HepG2 (cell line): Measurements from ENCODE around the gene PSMC4. TPM values are rescaled to one million over a fixed set of nuclear protein-coding genes. Genes with fewer than 3 reads are reported as not detected.

ENCODE experiments used
- ATAC-seq: fragments of 200-7000 bp; cut with Tn5 transposase; 3 replicates; pipeline ENCODE4 v1.9.1; 2020; ENCODE audit warnings: mild to moderate bottlenecking, moderate library complexity
- BruUV-seq: library from RNA; stranded (reverse); fragments of 400-500 nt; replicated peaks from 2 replicates; lab custom pipeline; 2021; lab: Mats Ljungman, UMichigan
- CTCF ChIA-PET: fragments of 300-600 bp; formaldehyde crosslinking; extraction: SDS; loops from one replicate; lab custom pipeline; 2021; ENCODE audit warnings: low total read pairs, inconsistent platforms, low intra/inter-chr PET ratio; lab: Yijun Ruan, JAX
- POLR2A ChIA-PET: fragments of 350-600 bp; sonication (Branson Sonifier 250); formaldehyde crosslinking; loops from one replicate; lab custom pipeline; 2020; ENCODE audit warnings: antibody characterized with exemption, inconsistent platforms; lab: Yijun Ruan, JAX
- DNase-seq: peaks from one replicate; pipeline ENCODE4 v3.0.0-alpha.2; 2015; ENCODE audit warnings: low spot score
- FAIRE-seq: peaks from 3 replicates; lab custom pipeline; 2011; peaks lifted over from hg19 to GRCh38; lab: Jason Lieb, UNC
- H2AFZ ChIP-seq: one replicate; pipeline ENCODE4 v1.6.1; 2011; ENCODE audit warnings: low read length, inconsistent platforms
- H3K27ac ChIP-seq: fragments of 300-600 bp; 3 replicates; pipeline ENCODE4 v1.8.0; 2011; ENCODE audit warnings: mixed run types, mild to moderate bottlenecking, mixed read lengths, low read length, inconsistent platforms; ENCODE audit not compliant: insufficient read depth; ENCODE audit errors: extremely low read length
- H3K27me3 ChIP-seq, 2 experiments: fragments of 200-600 bp in 1 of 2; 2 replicates in 1 of 2; 3 replicates in 1 of 2; pipeline versions ENCODE4 v1.6.0 to v1.8.0; 2011; ENCODE audit warnings: low read length in 2 of 2, mild to moderate bottlenecking in 2 of 2, moderate library complexity in 2 of 2, inconsistent platforms in 1 of 2; ENCODE audit not compliant: insufficient read depth in 2 of 2, control insufficient read depth in 1 of 2
- H3K36me3 ChIP-seq, 2 experiments: fragments of 200-600 bp in 1 of 2; replicated peaks in 1 of 2; 2 replicates in 1 of 2; 3 replicates in 1 of 2; pipeline versions ENCODE4 v1.5.1 to v1.8.0; 2011; ENCODE audit warnings: low read length in 2 of 2, inconsistent platforms in 1 of 2; ENCODE audit not compliant: insufficient read depth in 2 of 2, control insufficient read depth in 1 of 2
- H3K4me1 ChIP-seq: 2 replicates; pipeline ENCODE4 v1.5.1; 2012; ENCODE audit warnings: low read length, inconsistent platforms; ENCODE audit not compliant: insufficient read depth
- H3K4me2 ChIP-seq: 2 replicates; pipeline ENCODE4 v1.6.0; 2011; ENCODE audit warnings: low read depth, low read length, inconsistent platforms
- H3K4me3 ChIP-seq, 3 experiments: fragments of 200-600 bp in 1 of 3; sonication (generic), shearing (Covaris generic) in 1 of 3; replicated peaks in 1 of 3; 2 replicates each; pipeline ENCODE4 v1.5.1; 2011 to 2016; ENCODE audit warnings: low read length in 3 of 3, inconsistent platforms in 2 of 3, low read depth in 2 of 3, mild to moderate bottlenecking in 2 of 3, control low read depth in 1 of 3, mixed read lengths in 1 of 3; ENCODE audit not compliant: insufficient read depth in 1 of 3
- H3K79me2 ChIP-seq: one replicate; pipeline ENCODE4 v1.6.1; 2011; ENCODE audit warnings: low read length, inconsistent platforms; ENCODE audit not compliant: insufficient read depth
- H3K9ac ChIP-seq: 2 replicates; pipeline ENCODE4 v1.6.0; 2011; ENCODE audit warnings: mild to moderate bottlenecking, low read depth, low read length, inconsistent platforms; ENCODE audit not compliant: insufficient read depth
- H3K9me3 ChIP-seq: 2 replicates; pipeline ENCODE4 v1.5.1; 2012; ENCODE audit warnings: mild to moderate bottlenecking, low read length
- H4K20me1 ChIP-seq: 2 replicates; pipeline ENCODE4 v1.6.0; 2011; ENCODE audit warnings: inconsistent platforms, mild to moderate bottlenecking, low read length, moderate library complexity; ENCODE audit not compliant: insufficient read depth
- EED ChIP-seq: sonication (generic); formaldehyde crosslinking; IDR thresholded peaks from 2 replicates; pipeline ENCODE4 v1.5.0; 2020; ENCODE audit warnings: mild to moderate bottlenecking, missing genetic modification reagents
- ELK4 ChIP-seq: sonication (generic); formaldehyde crosslinking; IDR thresholded peaks from 2 replicates; pipeline ENCODE4 v1.9.0; 2021; ENCODE audit warnings: missing genetic modification reagents, borderline replicate concordance
- MAF1 ChIP-seq: sonication (generic); formaldehyde crosslinking; IDR thresholded peaks from 2 replicates; pipeline ENCODE4 v1.5.0; 2020; ENCODE audit warnings: missing genetic modification reagents, borderline replicate concordance
- MEIS1 ChIP-seq: sonication (generic); formaldehyde crosslinking; IDR thresholded peaks from 2 replicates; pipeline ENCODE4 v1.9.0; 2021; ENCODE audit warnings: mild to moderate bottlenecking, missing genetic modification reagents, moderate library complexity, borderline replicate concordance
- RARG ChIP-seq: sonication (generic); formaldehyde crosslinking; IDR thresholded peaks from 2 replicates; pipeline ENCODE4 v1.4.0; 2020; ENCODE audit warnings: low read depth, mild to moderate bottlenecking, missing genetic modification reagents
- SOX5 ChIP-seq: IDR thresholded peaks from 2 replicates; pipeline ENCODE4 v1.6.1; 2016; ENCODE audit warnings: borderline replicate concordance
- SP2 ChIP-seq: sonication (generic); formaldehyde crosslinking; IDR thresholded peaks from 2 replicates; pipeline ENCODE4 v1.5.1; 2020; ENCODE audit warnings: mild to moderate bottlenecking, missing genetic modification reagents
- SRF ChIP-seq: IDR thresholded peaks from 2 replicates; pipeline ENCODE4 v1.6.1; 2011; ENCODE audit warnings: mild to moderate bottlenecking, low read depth, low read length, moderate library complexity
- ZC3H13 ChIP-seq: sonication (generic); formaldehyde crosslinking; IDR thresholded peaks from 2 replicates; pipeline ENCODE4 v1.8.1; 2023; ENCODE audit warnings: mild to moderate bottlenecking, missing genetic modification reagents, moderate library complexity
- ZFP36L1 ChIP-seq: sonication (generic); formaldehyde crosslinking; IDR thresholded peaks from 2 replicates; pipeline ENCODE4 v1.8.0; 2022; ENCODE audit warnings: mild to moderate bottlenecking, missing genetic modification reagents, moderate library complexity
- ZMYM3 ChIP-seq: sonication (generic); formaldehyde crosslinking; IDR thresholded peaks from 2 replicates; pipeline ENCODE4 v1.5.1; 2020; ENCODE audit warnings: mild to moderate bottlenecking, missing genetic modification reagents
- ZNF180 ChIP-seq: sonication (generic); formaldehyde crosslinking; IDR thresholded peaks from 2 replicates; pipeline ENCODE4 v1.4.0; 2020; ENCODE audit warnings: low read depth, missing genetic modification reagents, borderline replicate concordance
- ZNF317 ChIP-seq: sonication (generic); formaldehyde crosslinking; IDR thresholded peaks from 2 replicates; pipeline ENCODE4 v1.5.0; 2020; ENCODE audit warnings: mild to moderate bottlenecking, missing genetic modification reagents
- ZNF496 ChIP-seq: sonication (generic); formaldehyde crosslinking; IDR thresholded peaks from 2 replicates; pipeline ENCODE4 v1.8.1; 2023; ENCODE audit warnings: mild to moderate bottlenecking, moderate library complexity, missing genetic modification reagents; ENCODE audit not compliant: insufficient replicate concordance
- ZNF816 ChIP-seq: sonication (generic); formaldehyde crosslinking; IDR thresholded peaks from 2 replicates; pipeline ENCODE4 v1.8.0; 2022; ENCODE audit warnings: missing genetic modification reagents, mild to moderate bottlenecking, borderline replicate concordance
- ZNF850 ChIP-seq: sonication (generic); formaldehyde crosslinking; conservative IDR thresholded peaks from 2 replicates; pipeline ENCODE4 v1.9.0; 2021; ENCODE audit warnings: mild to moderate bottlenecking, missing genetic modification reagents
- WGBS: methylation state at CpG from one replicate; pipeline ENCODE4 v1.1.6; 2017; ENCODE audit warnings: low lambda C conversion rate; 5-methylcytosine and 5-hydroxymethylcytosine counted together
- in situ Hi-C: cut with HindIII; loops from 2 replicates; pipeline ENCODE4 v1.10.0; 2017; ENCODE audit warnings: low pct_unique_long_range_greater_than_20kb; ENCODE audit not compliant: extremely low pct_ligation_motif_present
- intact Hi-C: fragments of 100-400 bp; cut with micrococcal nuclease; formaldehyde crosslinking; loops from one replicate; pipeline ENCODE4 v1.10.0; 2022; ENCODE audit not compliant: unreplicated experiment
- polyA plus RNA-seq, 8 experiments: library from polyadenylated mRNA; depleted of rRNA in 3 of 8; stranded (reverse) in 7 of 8; unstranded in 1 of 8; fragments of >200 nt; fragmentation: Illumina TruSeq in 4 of 8; extraction: Trizol in 4 of 8; gene quantifications; 2 replicates each; pipeline versions ENCODE4 v1.2.1 to v1.2.3, GENCODE V29; 2011 to 2016; ENCODE audit warnings: low read depth in 4 of 8, missing spikeins in 1 of 8, mixed read lengths in 1 of 8; ENCODE audit not compliant: insufficient read depth in 1 of 8
- total RNA-seq, 5 experiments: library from RNA; depleted of rRNA; stranded (reverse); fragments of >200 nt; fragmentation: Illumina TruSeq; extraction: Trizol; gene quantifications; 2 replicates each; pipeline ENCODE4 v1.2.3, GENCODE V29; 2016; ENCODE audit warnings: low read depth in 1 of 5
- TF ChIP-seq, protein P1 (sequence below): IDR thresholded peaks from 2 replicates; pipeline ENCODE4 v1.6.1; 2016; ENCODE audit warnings: missing genetic modification reagents, missing compliant biosample characterization
- TF ChIP-seq, protein P2 (sequence below): sonication (generic); formaldehyde crosslinking; IDR thresholded peaks from 2 replicates; pipeline ENCODE4 v1.4.0; 2020; ENCODE audit warnings: missing genetic modification reagents

The PSMC4 gene
- total and polyA plus RNA-seq, 2 of the 13 experiments (the other 11 are each of a cell fraction or from before 2014, with no cell fraction given) = 49.9 to 160 TPM

DNA sequence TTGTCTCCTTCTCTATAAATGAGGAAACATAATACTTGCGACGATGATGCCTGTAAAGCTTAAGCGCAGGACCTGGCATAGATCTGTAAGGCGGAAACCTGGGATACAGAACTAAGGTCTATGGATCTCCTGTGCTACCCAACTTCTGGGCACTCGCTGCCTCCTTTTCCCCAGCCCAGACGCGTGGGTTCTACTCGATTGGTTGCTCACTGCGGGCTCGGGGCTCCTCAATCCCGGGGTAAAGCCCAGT is 615 bp upstream of the PSMC4 start:
- intact Hi-C loops (loop anchor here (2.0 kb wide), 1 partner anchor 26 kb away; the partner anchor contains the start of gene ZNF546), in situ Hi-C loops (loop anchor here (5.0 kb wide), 1 partner anchor 78 kb away; no protein-coding TSS in a partner anchor)
- BruUV-seq = TSS peak; percentile 96
- ATAC-seq = peak; percentile 40
- TF ChIP-seq SP2 (CRISPR knock-in tag) (no peak), SOX5 (CRISPR knock-in tag) (no peak), ZNF850 (peak; percentile 68; the same call in 1 of the 2 replicates), RARG (CRISPR knock-in tag) (0 out of 2 replicates have a peak, but pooled peaks have one; percentile 52), MEIS1 (CRISPR knock-in tag) (no peak; the same call in 1 of the 2 replicates), SRF (no peak), ZC3H13 (0 out of 2 replicates have a peak, but pooled peaks have one; percentile 10), ZNF317 (peak; percentile 89), ZNF496 (CRISPR knock-in tag) (no peak), MAF1 (CRISPR knock-in tag) (no peak), EED (no peak), ELK4 (no peak), ZFP36L1 (CRISPR knock-in tag) (0 out of 2 replicates have a peak, but pooled peaks have one; percentile 27), ZNF180 (no peak), ZNF816 (CRISPR knock-in tag) (peak; percentile 21), ZMYM3 (CRISPR knock-in tag) (no peak)
- TF ChIP-seq, protein P1, sequence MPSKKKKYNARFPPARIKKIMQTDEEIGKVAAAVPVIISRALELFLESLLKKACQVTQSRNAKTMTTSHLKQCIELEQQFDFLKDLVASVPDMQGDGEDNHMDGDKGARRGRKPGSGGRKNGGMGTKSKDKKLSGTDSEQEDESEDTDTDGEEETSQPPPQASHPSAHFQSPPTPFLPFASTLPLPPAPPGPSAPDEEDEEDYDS (CRISPR knock-in tag) = no peak
- TF ChIP-seq, protein P2, sequence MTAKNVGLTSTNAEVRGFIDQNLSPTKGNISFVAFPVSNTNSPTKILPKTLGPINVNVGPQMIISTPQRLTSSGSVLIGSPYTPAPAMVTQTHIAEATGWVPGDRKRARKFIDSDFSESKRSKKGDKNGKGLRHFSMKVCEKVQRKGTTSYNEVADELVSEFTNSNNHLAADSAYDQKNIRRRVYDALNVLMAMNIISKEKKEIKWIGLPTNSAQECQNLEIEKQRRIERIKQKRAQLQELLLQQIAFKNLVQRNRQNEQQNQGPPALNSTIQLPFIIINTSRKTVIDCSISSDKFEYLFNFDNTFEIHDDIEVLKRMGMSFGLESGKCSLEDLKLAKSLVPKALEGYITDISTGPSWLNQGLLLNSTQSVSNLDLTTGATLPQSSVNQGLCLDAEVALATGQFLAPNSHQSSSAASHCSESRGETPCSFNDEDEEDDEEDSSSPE (CRISPR knock-in tag) = no peak
- ChIA-PET CTCF (interaction anchor here (1.3 kb wide), 1 partner anchor 89 kb away, joined by 6 read pairs; no protein-coding TSS in a partner anchor), POLR2A (interaction anchor here (0.6 to 2.8 kb wide), 24 partner anchors 8 to 566 kb away, joined by 3 to 24 read pairs (median 4); partner anchors contain the start of genes FBL, RPS16, ZNF546 and ZNF780A)
- no peaks in the 10 kb centered on the region; a peak in 1 of 5 replicates for H3K27me3 ChIP-seq
- peak overlapping the region; percentile 47 to 93 (median 55) for H3K4me3 ChIP-seq
- H3K36me3 ChIP-seq = peaks cover 12 to 26% of the 10 kb centered on the region in 2 experiments
- no peaks in the 10 kb centered on the region for H3K9me3 ChIP-seq
- no peaks in the 10 kb centered on the region for H4K20me1 ChIP-seq
- H3K9ac ChIP-seq = peak overlapping the region; percentile 75
- H3K79me2 ChIP-seq = peaks cover 21% of the 10 kb centered on the region
- no peak overlapping the region for H2AFZ ChIP-seq
- FAIRE-seq = no peak
- peaks cover 34% of the 10 kb centered on the region for H3K4me1 ChIP-seq
- H3K27ac ChIP-seq = peak overlapping the region; percentile 76
- DNase-seq = no peak
- peak overlapping the region; percentile 84 for H3K4me2 ChIP-seq
- 38% methylated on average over 11 of the region's 11 CpGs for WGBS
